Activated B cell treated with CpG ODN at 0.5 μM for 24 hours (primary cell): ENCODE data around the gene MYOM3. TPM values are rescaled to one million over a fixed set of nuclear protein-coding genes. Genes with fewer than 3 reads are reported as not detected.

Experiments
- ATAC-seq: fragments of 200-7000 bp; cut with Tn5 transposase; one replicate; pipeline ENCODE4 v1.10.0; 2021; ENCODE audit warnings: low read depth, mild to moderate bottlenecking, moderate library complexity
- CTCF ChIA-PET: fragments of 350-600 bp; sonication (Branson Sonifier 250); formaldehyde crosslinking; loops from one replicate; lab custom pipeline; 2021; ENCODE audit warnings: antibody characterized with exemption; lab: Charles Lee
- POLR2A ChIA-PET: fragments of 350-600 bp; sonication (Branson Sonifier 250); formaldehyde crosslinking; loops from one replicate; lab custom pipeline; 2021; ENCODE audit warnings: antibody characterized with exemption; lab: Charles Lee
- DNase-seq: peaks from one replicate; pipeline ENCODE4 v3.0.0; 2022
- H3K27ac Mint-ChIP-seq: one replicate; pipeline ENCODE4 v1.8.0; 2020; ENCODE audit warnings: mixed read lengths
- H3K27me3 Mint-ChIP-seq: one replicate; pipeline ENCODE4 v1.8.0; 2021; ENCODE audit warnings: mixed read lengths
- H3K36me3 Mint-ChIP-seq: one replicate; pipeline ENCODE4 v1.8.0; 2021; ENCODE audit warnings: low read depth, mixed read lengths
- H3K4me1 Mint-ChIP-seq: one replicate; pipeline ENCODE4 v1.8.0; 2021; ENCODE audit warnings: mixed read lengths
- H3K4me3 Mint-ChIP-seq: one replicate; pipeline ENCODE4 v1.8.0; 2020; ENCODE audit warnings: mild to moderate bottlenecking, mixed read lengths
- H3K9me3 Mint-ChIP-seq: one replicate; pipeline ENCODE4 v1.8.0; 2020; ENCODE audit warnings: mixed read lengths
- intact Hi-C: fragments of 100-400 bp; cut with micrococcal nuclease; formaldehyde crosslinking; loops from one replicate; pipeline ENCODE4 v1.15.1; 2024
- total RNA-seq: library from RNA; stranded (reverse); gene quantifications from 2 replicates; pipeline ENCODE4 v1.2.3, GENCODE V29; 2022
- TF ChIP-seq, protein P1 (sequence below): fragments of 200-600 bp; IDR thresholded peaks from one replicate; pipeline ENCODE4 v1.8.0; 2022; ENCODE audit warnings: antibody characterized with exemption, mild to moderate bottlenecking

MYOM3 gene
- total RNA-seq, 1 donor from 2014 or later = not detected

GRCh38 chr1:24069817-24070216 lies 42.1 kb downstream of the MYOM3 start:
- Mint-ChIP-seq H3K27ac (no peak overlapping the region), H3K4me1 (no peaks in the 10 kb centered on the region), H3K36me3 (no peaks in the 10 kb centered on the region), H3K27me3 (peaks cover 2% of the 10 kb centered on the region), H3K9me3 (no peaks in the 10 kb centered on the region), H3K4me3 (no peak overlapping the region)
- ChIA-PET POLR2A (no interaction called here), CTCF (interaction anchor here (2.7 kb wide), 1 partner anchor 322 kb away, joined by 41 read pairs; no protein-coding TSS in a partner anchor)
- intact Hi-C loops = loop anchor here (1.0 to 2.0 kb wide), 4 partner anchors 81 to 517 kb away; no protein-coding TSS in a partner anchor
- DNase-seq (no peak), ATAC-seq (no peak)
- TF ChIP-seq, protein P1, sequence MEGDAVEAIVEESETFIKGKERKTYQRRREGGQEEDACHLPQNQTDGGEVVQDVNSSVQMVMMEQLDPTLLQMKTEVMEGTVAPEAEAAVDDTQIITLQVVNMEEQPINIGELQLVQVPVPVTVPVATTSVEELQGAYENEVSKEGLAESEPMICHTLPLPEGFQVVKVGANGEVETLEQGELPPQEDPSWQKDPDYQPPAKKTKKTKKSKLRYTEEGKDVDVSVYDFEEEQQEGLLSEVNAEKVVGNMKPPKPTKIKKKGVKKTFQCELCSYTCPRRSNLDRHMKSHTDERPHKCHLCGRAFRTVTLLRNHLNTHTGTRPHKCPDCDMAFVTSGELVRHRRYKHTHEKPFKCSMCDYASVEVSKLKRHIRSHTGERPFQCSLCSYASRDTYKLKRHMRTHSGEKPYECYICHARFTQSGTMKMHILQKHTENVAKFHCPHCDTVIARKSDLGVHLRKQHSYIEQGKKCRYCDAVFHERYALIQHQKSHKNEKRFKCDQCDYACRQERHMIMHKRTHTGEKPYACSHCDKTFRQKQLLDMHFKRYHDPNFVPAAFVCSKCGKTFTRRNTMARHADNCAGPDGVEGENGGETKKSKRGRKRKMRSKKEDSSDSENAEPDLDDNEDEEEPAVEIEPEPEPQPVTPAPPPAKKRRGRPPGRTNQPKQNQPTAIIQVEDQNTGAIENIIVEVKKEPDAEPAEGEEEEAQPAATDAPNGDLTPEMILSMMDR = no peak

DNA sequence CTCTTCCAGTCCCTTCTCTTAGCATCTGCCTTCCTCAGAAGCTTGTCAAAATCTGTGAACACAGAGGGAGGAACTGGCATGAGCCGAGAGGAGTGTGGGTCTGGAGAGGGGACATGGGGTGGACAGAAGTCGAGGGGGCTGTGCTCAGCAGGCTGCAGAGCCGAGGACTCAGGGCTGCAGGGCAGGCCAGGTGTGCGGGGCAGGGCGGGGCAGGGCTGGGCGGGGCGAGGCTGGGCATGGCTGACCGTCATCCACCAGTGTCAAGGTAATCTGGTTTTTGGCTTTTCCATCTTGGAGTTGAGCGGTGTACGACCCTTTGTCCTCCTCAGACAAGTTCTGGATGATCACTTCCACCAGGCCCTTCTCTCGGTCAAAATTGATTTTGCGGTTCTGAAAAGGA lies 44.0 kb downstream of the MYOM3 start:
- H3K36me3 Mint-ChIP-seq = no peaks in the 10 kb centered on the region
- no peak overlapping the region for H3K27ac Mint-ChIP-seq
- no peaks in the 10 kb centered on the region for H3K4me1 Mint-ChIP-seq
- ATAC-seq = no peak
- no peak overlapping the region for H3K4me3 Mint-ChIP-seq
- POLR2A ChIA-PET = no interaction called here
- H3K27me3 Mint-ChIP-seq = peaks cover 2% of the 10 kb centered on the region
- CTCF ChIA-PET = no interaction called here
- TF ChIP-seq, protein P1 = no peak
- DNase-seq = no peak
- intact Hi-C loops = no loop called here
- H3K9me3 Mint-ChIP-seq = no peaks in the 10 kb centered on the region

DNA sequence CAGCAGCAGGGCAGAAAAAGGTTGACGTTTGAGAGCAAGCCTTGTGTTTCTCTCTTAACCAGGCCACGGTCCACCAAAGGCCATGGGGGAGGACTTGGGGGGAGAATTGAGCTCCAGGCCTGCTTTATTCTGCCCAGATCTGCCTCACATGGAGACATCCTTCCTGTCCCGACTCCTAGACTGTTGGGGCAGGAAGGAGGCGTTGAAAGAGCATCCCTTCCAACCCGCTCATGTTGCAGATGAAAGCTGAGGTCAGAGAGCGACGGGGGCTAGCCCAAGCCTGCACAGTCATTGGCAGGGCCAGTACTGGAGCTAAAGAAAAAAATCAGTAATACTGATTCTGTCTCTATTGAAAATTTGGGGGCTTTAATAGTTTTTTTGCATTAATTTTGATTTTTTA lies 46.6 kb downstream of the MYOM3 start:
- H3K4me1 Mint-ChIP-seq = no peaks in the 10 kb centered on the region
- H3K4me3 Mint-ChIP-seq = no peak overlapping the region
- H3K36me3 Mint-ChIP-seq = no peaks in the 10 kb centered on the region
- intact Hi-C loops = no loop called here
- DNase-seq (no peak), ATAC-seq (no peak)
- CTCF ChIA-PET = interaction anchor here (0.9 kb wide), 1 partner anchor 328 kb away, joined by 4 read pairs; no protein-coding TSS in a partner anchor
- peaks cover 2% of the 10 kb centered on the region for H3K27me3 Mint-ChIP-seq
- H3K9me3 Mint-ChIP-seq = peaks cover 5% of the 10 kb centered on the region
- H3K27ac Mint-ChIP-seq = no peak overlapping the region
- POLR2A ChIA-PET = no interaction called here
- TF ChIP-seq, protein P1 = no peak

DNA sequence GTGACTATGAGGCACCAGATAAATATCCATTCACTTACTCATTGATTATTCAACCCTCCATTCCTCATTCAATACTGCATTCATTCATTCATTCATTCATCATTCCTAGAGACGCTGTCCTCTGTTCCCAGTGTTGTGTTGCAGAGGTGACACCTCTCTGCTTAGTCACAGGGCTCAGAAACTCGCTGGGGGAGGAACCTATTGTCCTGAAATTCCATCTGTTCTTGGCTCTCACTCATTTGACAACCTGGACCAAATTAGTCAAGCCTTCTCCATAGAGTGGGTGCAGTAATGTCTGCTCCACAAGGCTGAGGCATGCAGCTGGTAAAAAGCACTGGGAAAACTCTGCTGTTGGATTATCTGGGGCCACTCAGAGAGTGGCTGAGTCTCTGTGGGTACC lies 49.7 kb downstream of the MYOM3 start:
- ATAC-seq = no peak
- intact Hi-C loops = no loop called here
- Mint-ChIP-seq H3K36me3 (no peaks in the 10 kb centered on the region), H3K4me3 (no peak overlapping the region), H3K9me3 (peaks cover 5% of the 10 kb centered on the region), H3K27ac (no peak overlapping the region), H3K27me3 (no peaks in the 10 kb centered on the region), H3K4me1 (no peaks in the 10 kb centered on the region)
- TF ChIP-seq, protein P1 = no peak
- no peak for DNase-seq
- CTCF ChIA-PET = no interaction called here
- POLR2A ChIA-PET = no interaction called here

DNA sequence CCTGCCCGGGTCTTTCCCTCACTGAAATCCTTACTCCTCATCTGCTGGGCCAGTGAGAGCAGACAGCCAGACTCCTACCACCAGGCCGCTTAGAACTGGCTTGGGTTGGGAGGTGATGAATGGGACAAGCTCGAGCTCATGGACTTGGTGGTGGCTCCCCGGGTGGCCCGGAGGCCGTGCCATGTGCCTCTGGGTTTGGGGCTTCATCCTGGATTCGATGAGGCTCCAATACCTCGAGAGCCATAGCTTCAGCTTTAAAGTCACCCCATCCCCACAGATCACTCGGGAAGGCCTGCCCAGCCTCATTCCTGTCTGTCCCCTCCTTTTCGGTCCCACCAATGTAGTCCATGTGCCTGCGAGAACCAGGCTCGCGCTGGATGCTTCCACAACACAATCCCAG lies 51.5 kb downstream of the MYOM3 start:
- Mint-ChIP-seq H3K9me3 (peaks cover 5% of the 10 kb centered on the region), H3K27ac (no peak overlapping the region), H3K4me3 (no peak overlapping the region), H3K36me3 (no peaks in the 10 kb centered on the region), H3K27me3 (no peaks in the 10 kb centered on the region), H3K4me1 (no peaks in the 10 kb centered on the region)
- POLR2A ChIA-PET = no interaction called here
- CTCF ChIA-PET = no interaction called here
- intact Hi-C loops = no loop called here
- DNase-seq (no peak), ATAC-seq (no peak)
- TF ChIP-seq, protein P1 = no peak
